Gastrocnemius medialis (tissue), 4 donors: ENCODE data around the gene EDNRA. TPM values are rescaled to one million over a fixed set of nuclear protein-coding genes. Genes with fewer than 3 reads are reported as not detected.

ENCODE experiments used
- ATAC-seq, 2 donors: fragments of 150-250 bp; one replicate each; pipeline ENCODE4 v1.9.1; 2016
- DNase-seq, 2 donors: peaks; one replicate each; pipeline ENCODE4 v3.0.0-alpha.2; 2019
- H3K27ac ChIP-seq, 4 donors: fragments of 200-600 bp; sonication (generic); 1 replicate in 1 of 4; 2 replicates in 3 of 4; pipeline ENCODE4 v1.5.1; 2016 to 2018; ENCODE audit warnings: mild to moderate bottlenecking in 2 of 4, moderate library complexity in 1 of 4
- H3K27me3 ChIP-seq, 3 donors: fragments of 200-600 bp; sonication (generic) in 2 of 3; 1 replicate in 1 of 3; 2 replicates in 2 of 3; pipeline versions ENCODE4 v1.5.1 to v1.6.0; 2016 to 2019; ENCODE audit warnings: mild to moderate bottlenecking in 1 of 3, moderate library complexity in 1 of 3
- H3K36me3 ChIP-seq, 2 donors: fragments of 200-600 bp; sonication (generic) in 1 of 2; one replicate each; pipeline ENCODE4 v1.5.1; 2017 to 2018
- H3K4me1 ChIP-seq, 2 donors: fragments of 200-600 bp; sonication (generic) in 1 of 2; one replicate each; pipeline ENCODE4 v1.5.1; 2016 to 2017; ENCODE audit warnings: mild to moderate bottlenecking in 2 of 2
- H3K4me3 ChIP-seq, 4 donors: fragments of 200-600 bp; sonication (generic) in 3 of 4; 1 replicate in 1 of 4; 2 replicates in 3 of 4; pipeline ENCODE4 v1.5.1; 2016 to 2019; ENCODE audit warnings: mild to moderate bottlenecking in 2 of 4
- H3K9me3 ChIP-seq, 3 donors: fragments of 200-600 bp; sonication (generic) in 2 of 3; 1 replicate in 1 of 3; 2 replicates in 2 of 3; pipeline ENCODE4 v1.5.1; 2016 to 2019
- CTCF ChIP-seq, 5 experiments: fragments of 450-650 bp in 3 of 5; fragments of 200-600 bp in 2 of 5; sonication (generic) in 2 of 5; IDR thresholded peaks in 4 of 5; conservative IDR thresholded peaks in 1 of 5; 1 replicate in 4 of 5; 2 replicates in 1 of 5; pipeline ENCODE4 v1.5.1; 2016 to 2019; ENCODE audit warnings: antibody characterized with exemption in 5 of 5, mild to moderate bottlenecking in 3 of 5, moderate library complexity in 3 of 5
- POLR2A ChIP-seq, 2 donors: fragments of 450-650 bp; IDR thresholded peaks; one replicate each; pipeline ENCODE4 v1.6.1; 2017; ENCODE audit warnings: antibody characterized with exemption in 2 of 2, mild to moderate bottlenecking in 2 of 2, moderate library complexity in 2 of 2
- in situ Hi-C, 4 donors: fragments of 200-750 bp; cut with MboI; loops; one replicate each; pipeline versions ENCODE4 v1.15.0 to v1.8.0; 2017; ENCODE audit warnings: low sequenced_read_pairs in 4 of 4
- intact Hi-C: fragments of 100-400 bp; cut with DNase I; formaldehyde crosslinking; loops from one replicate; pipeline ENCODE4 v1.15.1; 2023; ENCODE audit warnings: low total_unique reads
- total RNA-seq, 4 donors: library from RNA; depleted of rRNA; stranded (reverse); fragments of >200 nt; gene quantifications; one replicate each; pipeline versions ENCODE4 v1.1.0 to v1.2.3, GENCODE V29; 2016

The EDNRA gene
- total RNA-seq, 4 donors from 2014 or later, result 1.4 to 8.4 (median 2.6) TPM

- no peaks in the 10 kb centered on the region for H3K9me3 ChIP-seq
- DNase-seq (no peak), ATAC-seq (no peak)
- intact Hi-C loops (no loop called here), in situ Hi-C loops (no loop called here)
- no peaks in the 10 kb centered on the region for H3K36me3 ChIP-seq
- H3K4me1 ChIP-seq, result no peaks in the 10 kb centered on the region
- no peak for TF ChIP-seq CTCF (IDR thresholded peaks at IDR 0.05 in 4 of 5, conservative IDR thresholded peaks at IDR 0.05 in 1 of 5)
- TF ChIP-seq POLR2A (IDR thresholded peaks at IDR 0.05), result no peak
- H3K27ac ChIP-seq, result no peak overlapping the region
- H3K27me3 ChIP-seq, result no peaks in the 10 kb centered on the region
- no peak overlapping the region for H3K4me3 ChIP-seq
These were observed 65.5 kb downstream of the EDNRA start for GRCh38 chr4:147546349-147546748.

GRCh38 chr4:147547314-147548056, 66.6 kb downstream of the EDNRA start:
- Histone ChIP-seq H3K9me3 (no peaks in the 10 kb centered on the region), H3K4me3 (no peak overlapping the region), H3K4me1 (no peaks in the 10 kb centered on the region), H3K27ac (no peak overlapping the region), H3K27me3 (no peaks in the 10 kb centered on the region), H3K36me3 (no peaks in the 10 kb centered on the region)
- no peak for ATAC-seq
- in situ Hi-C loops, result no loop called here
- no peak for DNase-seq
- TF ChIP-seq POLR2A (IDR thresholded peaks at IDR 0.05) (no peak), CTCF (IDR thresholded peaks at IDR 0.05 in 4 of 5, conservative IDR thresholded peaks at IDR 0.05 in 1 of 5) (no peak)
- intact Hi-C loops, result no loop called here

GRCh38 chr4:147548256-147548655, 67.4 kb downstream of the EDNRA start:
- DNase-seq, result no peak
- no peaks in the 10 kb centered on the region for H3K9me3 ChIP-seq
- no peaks in the 10 kb centered on the region for H3K36me3 ChIP-seq
- ATAC-seq, result no peak
- no peak for TF ChIP-seq POLR2A (IDR thresholded peaks at IDR 0.05)
- no peak for TF ChIP-seq CTCF (IDR thresholded peaks at IDR 0.05 in 4 of 5, conservative IDR thresholded peaks at IDR 0.05 in 1 of 5)
- H3K4me3 ChIP-seq, result no peak overlapping the region
- no peak overlapping the region for H3K27ac ChIP-seq
- no peaks in the 10 kb centered on the region for H3K27me3 ChIP-seq
- H3K4me1 ChIP-seq, result no peaks in the 10 kb centered on the region
- intact Hi-C loops, result no loop called here
- in situ Hi-C loops, result no loop called here

GRCh38 chr4:147550626-147551246, 69.8 kb downstream of the EDNRA start:
- DNase-seq, result no peak
- H3K4me3 ChIP-seq, result peak overlapping the region in 1 of 4 donors; percentile 19
- no peaks in the 10 kb centered on the region for H3K4me1 ChIP-seq
- no peak overlapping the region for H3K27ac ChIP-seq
- intact Hi-C loops (no loop called here), in situ Hi-C loops (no loop called here)
- H3K9me3 ChIP-seq, result no peaks in the 10 kb centered on the region
- H3K36me3 ChIP-seq, result no peaks in the 10 kb centered on the region
- H3K27me3 ChIP-seq, result no peaks in the 10 kb centered on the region
- ATAC-seq, result no peak
- TF ChIP-seq POLR2A (IDR thresholded peaks at IDR 0.05), result no peak
- TF ChIP-seq CTCF (IDR thresholded peaks at IDR 0.05 in 4 of 5, conservative IDR thresholded peaks at IDR 0.05 in 1 of 5), result no peak
